Endothelial cell of umbilical vein (primary cell): ENCODE measurements around the gene TBL3. TPM values are rescaled to one million over a fixed set of nuclear protein-coding genes. Genes with fewer than 3 reads are reported as not detected.

Source experiments
- BruUV-seq: library from RNA; stranded (reverse); fragments of 400-500 nt; replicated peaks from 2 replicates; lab custom pipeline; 2021; lab: Mats Ljungman, UMichigan
- CTCF ChIA-PET: fragments of 300-600, 350-600 bp; sonication (Branson Sonifier 250); formaldehyde crosslinking; loops from one replicate; lab custom pipeline; 2021; ENCODE audit warnings: antibody characterized with exemption, inconsistent platforms; lab: Charles Lee
- POLR2A ChIA-PET: fragments of 300-600, 350-600 bp; sonication (Branson Sonifier 250); formaldehyde crosslinking; loops from one replicate; lab custom pipeline; 2021; ENCODE audit warnings: antibody characterized with exemption, inconsistent platforms; lab: Charles Lee
- DNase-seq: peaks from one replicate; pipeline ENCODE4 v3.0.0-alpha.2; 2011; ENCODE audit warnings: low read depth, low spot score
- FAIRE-seq: peaks from 2 replicates; lab custom pipeline; 2011; peaks lifted over from hg19 to GRCh38; lab: Jason Lieb, UNC
- H2AFZ ChIP-seq: 2 replicates; pipeline ENCODE4 v1.6.0; 2012; ENCODE audit warnings: low read depth, low read length, control low read depth, inconsistent platforms
- H3K27ac ChIP-seq: 2 replicates; pipeline ENCODE4 v1.5.1; 2011; ENCODE audit warnings: low read depth, mild to moderate bottlenecking, control low read depth, low read length, moderate library complexity; ENCODE audit not compliant: insufficient read depth
- H3K27me3 ChIP-seq, 2 experiments: 2 replicates each; pipeline versions ENCODE4 v1.6.0 to v1.6.1; 2011; ENCODE audit warnings: low read length in 2 of 2, mixed read lengths in 1 of 2; ENCODE audit not compliant: control insufficient read depth in 2 of 2, insufficient read depth in 2 of 2
- H3K36me3 ChIP-seq, 2 experiments: 2 replicates in 1 of 2; 3 replicates in 1 of 2; pipeline ENCODE4 v1.5.1; 2011; ENCODE audit warnings: low read length in 2 of 2, mild to moderate bottlenecking in 1 of 2, moderate library complexity in 1 of 2; ENCODE audit not compliant: control insufficient read depth in 2 of 2, insufficient read depth in 2 of 2; ENCODE audit errors: extremely low read depth in 1 of 2
- H3K4me1 ChIP-seq: 3 replicates; pipeline ENCODE4 v1.5.1; 2011; ENCODE audit warnings: mild to moderate bottlenecking, low read length; ENCODE audit not compliant: control insufficient read depth, insufficient read depth; ENCODE audit errors: extremely low read depth
- H3K4me2 ChIP-seq: 2 replicates; pipeline ENCODE4 v1.6.1; 2011; ENCODE audit warnings: low read length, control low read depth, mixed read lengths; ENCODE audit not compliant: insufficient read depth
- H3K4me3 ChIP-seq, 3 experiments: fragments of 200-600 bp in 1 of 3; sonication (generic), shearing (Covaris generic) in 1 of 3; replicated peaks in 1 of 3; 2 replicates each; pipeline ENCODE4 v1.5.1; 2011 to 2016; ENCODE audit warnings: control low read depth in 3 of 3, low read length in 3 of 3, mild to moderate bottlenecking in 2 of 3, inconsistent platforms in 1 of 3, low read depth in 1 of 3, moderate library complexity in 1 of 3; ENCODE audit not compliant: insufficient read depth in 1 of 3
- H3K79me2 ChIP-seq: 2 replicates; pipeline ENCODE4 v1.6.0; 2012; ENCODE audit warnings: low read length, inconsistent platforms; ENCODE audit not compliant: control insufficient read depth, insufficient read depth
- H3K9ac ChIP-seq: replicated peaks from 2 replicates; pipeline ENCODE3; 2011; ENCODE audit warnings: low read length, control low read depth; ENCODE audit not compliant: insufficient read depth; ENCODE audit errors: extremely low read depth
- H3K9me1 ChIP-seq: replicated peaks from 3 replicates; pipeline ENCODE4 v1.6.0; 2011; ENCODE audit warnings: mild to moderate bottlenecking, low read length; ENCODE audit not compliant: control insufficient read depth, insufficient read depth; ENCODE audit errors: extremely low read depth
- H3K9me3 ChIP-seq: replicated peaks from 2 replicates; pipeline ENCODE4 v1.5.1; 2012; ENCODE audit warnings: low read length, inconsistent platforms; ENCODE audit not compliant: control insufficient read depth, insufficient read depth
- H4K20me1 ChIP-seq: replicated peaks from 2 replicates; pipeline ENCODE3; 2011; ENCODE audit warnings: mild to moderate bottlenecking, low read length; ENCODE audit not compliant: control insufficient read depth, insufficient read depth; ENCODE audit errors: extremely low read depth
- EZH2 ChIP-seq: IDR thresholded peaks from 2 replicates; pipeline ENCODE4 v1.6.1; 2012; ENCODE audit warnings: borderline replicate concordance, low read depth, mild to moderate bottlenecking, moderate library complexity, low read length, inconsistent platforms; ENCODE audit not compliant: severe bottlenecking
- FOS ChIP-seq: IDR thresholded peaks from 2 replicates; pipeline ENCODE4 v1.6.1; 2011; ENCODE audit warnings: mild to moderate bottlenecking, low read length, moderate library complexity, borderline replicate concordance; ENCODE audit not compliant: insufficient read depth
- GATA2 ChIP-seq: IDR thresholded peaks from 2 replicates; pipeline ENCODE4 v1.7.0; 2011; ENCODE audit warnings: low read depth, mild to moderate bottlenecking, moderate library complexity, mixed read lengths, low read length; ENCODE audit not compliant: insufficient read length, insufficient read depth
- JUN ChIP-seq: IDR thresholded peaks from 2 replicates; pipeline ENCODE4 v1.6.1; 2011; ENCODE audit warnings: borderline replicate concordance, low read depth; ENCODE audit not compliant: insufficient read length, insufficient read depth
- MAX ChIP-seq: IDR thresholded peaks from 2 replicates; pipeline ENCODE4 v1.6.1; 2011; ENCODE audit not compliant: insufficient read depth, insufficient read length
- MYC ChIP-seq: IDR thresholded peaks from one replicate; pipeline ENCODE4 v1.6.1; 2011; ENCODE audit warnings: mild to moderate bottlenecking, low read depth, low read length
- POLR2A ChIP-seq: IDR thresholded peaks from 2 replicates; pipeline ENCODE4 v1.6.1; 2012; ENCODE audit warnings: low read depth, mild to moderate bottlenecking, control low read depth, low read length
- POLR2AphosphoS5 ChIP-seq: IDR thresholded peaks from 2 replicates; pipeline ENCODE4 v1.6.1; 2012; ENCODE audit warnings: low read depth, mild to moderate bottlenecking, control low read depth, low read length, moderate library complexity; ENCODE audit not compliant: insufficient read depth
- dilution Hi-C: fragments of 300-500 bp; cut with MboI; formaldehyde crosslinking; loops from one replicate; pipeline ENCODE4 v1.15.0; 2019; ENCODE audit warnings: low sequenced_read_pairs; ENCODE audit not compliant: extremely low pct_ligation_motif_present
- intact Hi-C: fragments of 100-400 bp; cut with micrococcal nuclease; formaldehyde crosslinking; loops from one replicate; pipeline ENCODE4 v1.10.0; 2022
- polyA plus RNA-seq, 4 experiments: library from polyadenylated mRNA; depleted of rRNA in 3 of 4; stranded (reverse) in 3 of 4; unstranded in 1 of 4; fragments of >200 nt; gene quantifications; 2 replicates each; pipeline versions ENCODE4 v1.2.1 to v1.2.3, GENCODE V29; 2011 to 2012; ENCODE audit warnings: missing spikeins in 1 of 4
- total RNA-seq: library from RNA; stranded (reverse); gene quantifications from 2 replicates; pipeline ENCODE4 v1.2.3, GENCODE V29; 2021
- TF ChIP-seq, protein P1 (sequence below), 2 donors: IDR thresholded peaks; 1 replicate in 1 of 2; 2 replicates in 1 of 2; pipeline ENCODE4 v1.5.1; 2011; ENCODE audit warnings: low read length in 2 of 2, mild to moderate bottlenecking in 2 of 2, moderate library complexity in 2 of 2, control low read depth in 1 of 2, inconsistent platforms in 1 of 2, low read depth in 1 of 2; ENCODE audit not compliant: insufficient read depth in 1 of 2; ENCODE audit errors: extremely low read depth in 1 of 2

TBL3 gene
- total and polyA plus RNA-seq, 2 donors (not counting 3 experiments of a cell fraction or from before 2014, with no cell fraction given) = 42.2 to 77.1 TPM

GRCh38 chr16:1975432-1976215, 3.8 kb downstream of the TBL3 start:
- TF ChIP-seq EZH2 = no peak
- TF ChIP-seq, protein P1, sequence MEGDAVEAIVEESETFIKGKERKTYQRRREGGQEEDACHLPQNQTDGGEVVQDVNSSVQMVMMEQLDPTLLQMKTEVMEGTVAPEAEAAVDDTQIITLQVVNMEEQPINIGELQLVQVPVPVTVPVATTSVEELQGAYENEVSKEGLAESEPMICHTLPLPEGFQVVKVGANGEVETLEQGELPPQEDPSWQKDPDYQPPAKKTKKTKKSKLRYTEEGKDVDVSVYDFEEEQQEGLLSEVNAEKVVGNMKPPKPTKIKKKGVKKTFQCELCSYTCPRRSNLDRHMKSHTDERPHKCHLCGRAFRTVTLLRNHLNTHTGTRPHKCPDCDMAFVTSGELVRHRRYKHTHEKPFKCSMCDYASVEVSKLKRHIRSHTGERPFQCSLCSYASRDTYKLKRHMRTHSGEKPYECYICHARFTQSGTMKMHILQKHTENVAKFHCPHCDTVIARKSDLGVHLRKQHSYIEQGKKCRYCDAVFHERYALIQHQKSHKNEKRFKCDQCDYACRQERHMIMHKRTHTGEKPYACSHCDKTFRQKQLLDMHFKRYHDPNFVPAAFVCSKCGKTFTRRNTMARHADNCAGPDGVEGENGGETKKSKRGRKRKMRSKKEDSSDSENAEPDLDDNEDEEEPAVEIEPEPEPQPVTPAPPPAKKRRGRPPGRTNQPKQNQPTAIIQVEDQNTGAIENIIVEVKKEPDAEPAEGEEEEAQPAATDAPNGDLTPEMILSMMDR (IDR thresholded peaks at IDR 0.05; ENCODE audit: extremely low read depth in 1 of 2, insufficient read depth in 1 of 2, low read depth in 1 of 2, low read length in 2 of 2) = no peak
- no peak for TF ChIP-seq FOS
- no peak for TF ChIP-seq GATA2
- TF ChIP-seq POLR2AphosphoS5 = no peak
- no peak for TF ChIP-seq POLR2A
- no peak for TF ChIP-seq MAX
- no peak for TF ChIP-seq MYC
- TF ChIP-seq JUN = no peak
- ChIA-PET POLR2A (no interaction called here), CTCF (no interaction called here)
- FAIRE-seq (no peak), DNase-seq (no peak)
- H3K9me1 ChIP-seq = no peaks in the 10 kb centered on the region
- H3K4me3 ChIP-seq = no peak overlapping the region
- peaks cover 9 to 37% of the 10 kb centered on the region in 2 experiments for H3K36me3 ChIP-seq
- H2AFZ ChIP-seq = no peak overlapping the region
- H3K4me1 ChIP-seq = peaks cover 4% of the 10 kb centered on the region
- BruUV-seq = no TSS peak
- peaks cover 13 to 16% of the 10 kb centered on the region in 2 experiments for H3K27me3 ChIP-seq
- no peaks in the 10 kb centered on the region for H3K9me3 ChIP-seq
- H3K9ac ChIP-seq = no peak overlapping the region
- H3K27ac ChIP-seq = no peak overlapping the region
- intact Hi-C loops = no loop called here
- dilution Hi-C loops = no loop called here
- peaks cover 15% of the 10 kb centered on the region for H3K79me2 ChIP-seq
- no peaks in the 10 kb centered on the region for H4K20me1 ChIP-seq
- H3K4me2 ChIP-seq = no peak overlapping the region
